GM19468 (cell line): Measurements from ENCODE around the gene BPIFA2.
"Not testable (repeated sequence)": the region's sequence is repeated elsewhere in the genome, so short reads cannot be mapped to it uniquely, and the experiment has no call there.

Experiments
- ATAC-seq: cut with Tn5 transposase; IDR thresholded peaks from one replicate; pipeline ENCODE4 v1.9.1; 2021; ENCODE audit warnings: mild to moderate bottlenecking, moderate library complexity, moderate number of reproducible peaks; ENCODE audit not compliant: unreplicated experiment; ENCODE audit errors: extremely low read depth

The BPIFA2 gene

GRCh38 chr20:33167859-33168258 is at the start of gene BPIFA2:
TSS of gene BPIFA2 (plus strand) at chr20:33168159. CDS start at chr20:33169146, 987 bp downstream.
- ATAC-seq, result no peak

GRCh38 chr20:33119725-33120720 is 47.9 kb upstream of the BPIFA2 start:
- no peak for ATAC-seq

DNA sequence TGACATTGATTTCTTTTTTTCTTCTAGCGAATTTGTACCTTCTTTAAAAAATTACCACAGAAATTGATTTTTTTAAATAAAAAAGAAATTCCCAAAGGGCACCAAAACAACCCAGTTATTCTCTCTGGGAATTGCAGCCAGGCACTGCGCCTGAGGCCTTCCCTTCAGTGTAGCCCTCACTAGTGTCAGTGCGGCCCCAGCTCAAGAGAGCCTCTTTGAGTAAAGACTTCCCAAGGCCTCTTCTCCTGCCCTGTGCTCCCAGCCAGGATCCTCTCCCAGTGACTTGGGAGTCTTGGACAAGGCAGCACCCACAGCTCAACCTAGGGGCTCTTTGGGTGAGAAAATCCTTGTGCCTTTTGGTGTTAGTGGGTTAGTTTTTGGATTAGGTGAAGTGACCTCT is 47.0 kb upstream of the BPIFA2 start:
- no peak for ATAC-seq

DNA sequence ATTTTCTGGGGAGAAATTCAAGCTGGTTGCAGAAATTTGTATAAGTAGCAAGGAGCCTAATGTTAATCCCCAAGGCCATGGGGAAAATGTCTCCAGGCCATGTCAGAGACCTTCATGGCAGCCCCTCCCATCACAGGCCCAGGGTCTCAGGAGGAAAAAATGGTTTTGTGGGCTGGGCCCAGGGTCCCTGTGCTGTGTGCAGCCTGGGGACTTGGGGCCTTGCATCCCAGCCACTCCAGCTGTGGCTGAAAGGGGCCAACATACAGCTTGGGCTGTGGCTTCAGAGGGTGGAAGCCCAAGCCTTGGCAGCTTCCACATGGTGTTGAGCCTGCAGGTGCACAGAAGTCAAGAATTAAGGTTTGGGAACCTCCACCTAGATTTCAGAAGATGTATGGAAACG is 45.7 kb upstream of the BPIFA2 start:
- ATAC-seq, result not testable (repeated sequence)

GRCh38 chr20:33124261-33124660 is 43.7 kb upstream of the BPIFA2 start:
- no peak for ATAC-seq

DNA sequence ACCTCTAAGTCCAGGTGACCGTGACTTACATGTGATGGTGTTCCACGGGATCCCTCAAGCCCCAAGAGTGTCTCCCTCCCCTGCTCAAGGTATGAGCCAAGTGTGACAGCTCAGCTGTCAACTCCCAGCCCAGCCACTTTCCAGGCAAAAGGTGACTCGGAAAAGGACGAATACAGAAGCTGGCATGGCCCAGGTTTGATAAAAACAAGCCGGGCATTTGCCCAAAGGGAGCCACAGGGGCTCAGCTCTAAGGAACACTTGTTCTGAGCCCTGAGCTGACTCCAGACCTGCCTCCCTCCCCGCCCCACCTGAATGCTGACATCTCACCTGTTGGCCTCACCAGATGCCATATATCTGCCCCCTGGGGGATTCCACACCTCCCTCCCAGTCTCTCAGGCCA is 43.0 kb upstream of the BPIFA2 start:
- ATAC-seq, result no peak

DNA sequence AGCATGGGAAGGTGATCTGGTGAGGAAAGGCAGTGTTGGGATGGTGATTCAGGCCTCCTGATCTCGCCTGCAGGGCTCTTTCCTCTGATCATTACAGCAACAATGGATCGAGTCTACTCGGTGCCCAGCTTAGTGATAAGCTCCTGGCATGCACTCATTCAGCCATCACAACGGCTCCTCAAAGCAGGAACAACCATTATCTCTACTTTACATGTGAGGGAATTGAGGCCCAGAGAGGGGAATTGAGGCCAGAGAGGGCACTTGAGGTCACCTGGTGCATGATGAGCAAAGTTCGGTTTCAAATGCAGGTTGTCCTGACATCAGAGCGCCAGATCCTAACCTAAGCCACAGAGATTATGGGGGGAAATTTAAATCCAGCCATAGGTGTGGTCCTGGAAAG is 42.0 kb upstream of the BPIFA2 start:
- no peak for ATAC-seq

- no peak for ATAC-seq
These were observed 40.4 kb upstream of the BPIFA2 start for GRCh38 chr20:33127422-33128097.

GRCh38 chr20:33130568-33131061 is 37.3 kb upstream of the BPIFA2 start:
- ATAC-seq, result no peak

GRCh38 chr20:33131949-33132473 is 35.9 kb upstream of the BPIFA2 start:
- ATAC-seq, result no peak

GRCh38 chr20:33132513-33133372 is 35.2 kb upstream of the BPIFA2 start:
- ATAC-seq, result no peak

DNA sequence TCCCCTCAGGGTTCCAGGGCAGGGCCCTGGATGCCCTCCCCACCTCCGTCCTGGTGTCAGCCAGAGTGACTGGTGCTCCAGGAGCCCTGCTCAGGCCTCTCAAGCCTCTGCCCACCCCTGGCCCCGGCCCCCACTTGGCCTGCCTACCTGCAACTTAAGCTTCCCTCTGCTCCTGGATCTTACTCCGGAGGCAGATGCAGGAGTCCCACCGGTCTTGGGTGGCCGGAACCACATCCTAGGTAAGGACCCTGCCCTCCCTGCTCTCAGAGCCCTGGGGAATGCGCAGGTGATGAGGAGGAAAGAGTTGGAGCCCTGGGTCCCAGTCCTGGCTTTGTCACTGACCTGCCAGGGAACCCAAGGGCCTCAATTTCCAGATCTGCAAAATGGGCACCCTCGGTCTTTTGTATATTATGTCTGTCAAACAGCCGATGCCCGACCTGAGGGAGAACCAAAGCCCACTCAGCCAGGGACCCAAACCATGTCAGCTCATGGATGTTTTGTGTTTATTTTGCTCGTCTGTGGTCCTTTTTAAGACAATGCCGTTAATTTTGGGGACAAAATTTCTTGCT is 34.5 kb upstream of the BPIFA2 start:
- ATAC-seq, result no peak

GRCh38 chr20:33137195-33137594 is 30.8 kb upstream of the BPIFA2 start:
- ATAC-seq, result no peak

GRCh38 chr20:33139467-33139866 is 28.5 kb upstream of the BPIFA2 start:
- no peak for ATAC-seq

DNA sequence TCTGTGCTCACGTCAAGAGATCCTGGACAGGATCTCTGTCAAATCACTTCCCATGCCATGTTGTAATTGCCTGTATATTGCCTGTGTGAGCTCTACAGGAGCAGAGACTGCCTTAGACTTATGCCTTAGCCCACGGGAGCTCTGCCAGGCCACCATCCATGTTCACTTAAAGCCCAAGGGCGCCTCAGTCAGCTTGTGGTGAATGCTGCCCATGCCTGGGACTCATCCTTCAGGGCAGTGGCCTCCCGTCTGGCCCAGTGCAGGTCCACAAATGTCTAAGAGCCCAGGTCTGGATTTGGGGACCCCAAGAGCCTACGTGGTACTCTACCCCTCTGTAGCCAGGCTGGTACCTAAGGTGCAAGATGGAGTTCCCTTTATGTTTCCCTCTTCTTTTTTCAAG is 22.4 kb upstream of the BPIFA2 start:
- ATAC-seq, result no peak

- ATAC-seq, result no peak
These were observed 20.7 kb upstream of the BPIFA2 start for GRCh38 chr20:33147299-33147698.

DNA sequence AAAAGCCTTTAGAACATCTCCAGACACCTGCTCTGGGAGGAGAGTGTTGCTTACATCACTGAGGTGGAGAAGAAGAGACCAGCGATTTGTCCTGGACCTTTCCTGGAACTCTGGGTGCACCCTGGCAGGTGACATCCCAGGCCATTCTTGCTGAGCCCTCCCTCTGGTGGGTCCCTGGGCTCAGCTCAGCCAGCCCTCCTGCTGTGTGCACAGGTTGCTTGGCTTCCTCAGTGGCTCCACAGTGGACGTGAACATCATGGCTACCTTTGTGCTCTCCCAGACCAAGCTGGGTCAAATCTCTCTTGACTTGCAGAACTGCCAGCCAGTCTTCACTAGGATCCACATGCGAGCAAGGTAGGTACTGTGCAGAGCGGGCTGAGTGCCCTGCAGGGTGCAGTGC is 19.9 kb upstream of the BPIFA2 start:
- no peak for ATAC-seq

DNA sequence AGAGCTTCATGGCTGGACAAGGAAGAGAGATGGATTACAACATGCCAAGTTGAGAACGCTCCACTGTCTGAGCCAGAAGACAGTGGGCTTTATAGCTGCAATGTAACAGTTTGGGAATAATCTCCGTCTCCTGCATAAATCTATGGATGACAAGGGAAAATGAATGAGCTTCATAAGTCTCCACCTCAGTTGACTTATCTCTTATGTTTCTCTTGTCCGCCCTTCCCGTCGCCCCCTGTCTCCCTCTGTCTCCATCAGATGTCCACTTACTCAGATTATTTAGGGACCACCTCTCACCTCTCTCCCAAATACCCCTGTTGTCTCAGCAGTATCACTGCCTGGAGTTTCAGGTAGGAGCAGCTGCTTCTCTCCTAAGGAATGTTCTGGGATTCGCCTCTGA is 13.7 kb upstream of the BPIFA2 start:
- ATAC-seq, result no peak

GRCh38 chr20:33158637-33159385 is 9.1 kb upstream of the BPIFA2 start:
- no peak for ATAC-seq
